IPS DF 6.9 (cell line): ENCODE results near the gene BTG1.
"Not testable (repeated sequence)": the region's sequence is repeated elsewhere in the genome, so short reads cannot be mapped to it uniquely, and the experiment has no call there.

Experiments
- DNase-seq: peaks from one replicate; pipeline ENCODE4 v3.0.0-alpha.2; 2013; ENCODE audit warnings: low read depth, low spot score
- H3K27ac ChIP-seq: one replicate; pipeline ENCODE4 v1.5.1; 2013; ENCODE audit warnings: low read length, control low read depth
- H3K27me3 ChIP-seq: 2 replicates; pipeline ENCODE4 v1.6.1; 2013; ENCODE audit warnings: mild to moderate bottlenecking, low read length; ENCODE audit not compliant: control insufficient read depth, insufficient read depth
- H3K36me3 ChIP-seq: 2 replicates; pipeline ENCODE4 v1.6.1; 2013; ENCODE audit warnings: low read length; ENCODE audit not compliant: control insufficient read depth, insufficient read depth
- H3K4me1 ChIP-seq: 2 replicates; pipeline ENCODE4 v1.6.1; 2013; ENCODE audit warnings: low read length; ENCODE audit not compliant: control insufficient read depth, insufficient read depth
- H3K4me3 ChIP-seq: 2 replicates; pipeline ENCODE4 v1.5.1; 2013; ENCODE audit warnings: mild to moderate bottlenecking, low read length
- H3K9me3 ChIP-seq: 2 replicates; pipeline ENCODE4 v1.6.1; 2013; ENCODE audit warnings: low read length, inconsistent platforms; ENCODE audit not compliant: control insufficient read depth, insufficient read depth
- WGBS: extraction: QIAGEN DNeasy Blood & Tissue Kit; methylation state at CpG from one replicate; pipeline ENCODE4 v1.1.7; 2013; ENCODE audit warnings: mixed read lengths, missing lambda C conversion rate; ENCODE audit not compliant: insufficient read length, insufficient coverage; 5-methylcytosine and 5-hydroxymethylcytosine counted together

BTG1 gene

DNA sequence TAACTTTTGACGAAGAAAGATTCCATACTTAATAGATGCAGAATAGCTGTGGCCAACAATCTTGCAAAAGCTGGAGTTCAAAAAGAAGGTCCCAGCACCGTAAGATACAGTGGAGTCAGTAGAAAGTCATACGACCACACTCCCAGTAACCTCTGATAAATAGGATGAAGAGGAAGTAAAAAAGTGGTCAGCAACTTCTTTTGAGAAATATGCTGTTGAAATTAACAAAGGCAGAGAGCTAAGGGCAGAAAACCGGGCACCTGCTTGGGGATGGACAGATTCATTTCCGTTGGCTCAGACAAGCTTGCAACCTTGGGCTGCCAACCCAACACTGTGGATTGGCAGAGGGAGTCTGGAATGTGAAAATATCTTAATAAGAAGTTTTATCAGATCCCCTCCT lies 40.0 kb downstream of the BTG1 start:
- no peak overlapping the region for H3K4me3 ChIP-seq
- no peaks in the 10 kb centered on the region for H3K36me3 ChIP-seq
- DNase-seq: no peak

DNA sequence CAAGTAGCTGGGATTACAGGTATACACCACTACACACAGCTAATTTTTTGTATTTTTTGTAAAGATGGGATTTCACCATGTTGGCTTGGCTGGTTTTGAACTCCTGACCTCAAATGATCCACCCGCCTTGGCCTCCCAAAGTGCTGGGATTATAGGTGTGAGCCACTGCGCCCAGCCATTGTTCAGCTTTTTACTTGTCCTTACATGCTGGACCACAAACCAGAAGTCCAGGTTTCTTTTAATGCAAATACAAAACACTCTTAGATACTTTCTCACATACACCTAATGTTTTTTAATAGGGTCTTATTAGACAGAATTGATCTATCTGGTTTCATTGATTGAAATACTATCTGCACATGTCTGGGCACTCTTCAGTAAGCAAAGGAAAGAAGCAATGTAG lies 40.5 kb downstream of the BTG1 start:
- Histone ChIP-seq H3K36me3 (no peaks in the 10 kb centered on the region), H3K27ac (no peak overlapping the region), H3K4me3 (no peak overlapping the region), H3K27me3 (no peaks in the 10 kb centered on the region), H3K9me3 (no peaks in the 10 kb centered on the region), H3K4me1 (no peaks in the 10 kb centered on the region; the same call in 1 of the 2 replicates)
- no peak for DNase-seq
- WGBS: no CpG with 5 or more reads among the region's 2 CpGs

More for the DNA sequence above, 40.0 kb downstream of the BTG1 start:
- Histone ChIP-seq H3K9me3 (no peaks in the 10 kb centered on the region), H3K4me1 (no peaks in the 10 kb centered on the region; the same call in 1 of the 2 replicates), H3K27me3 (no peaks in the 10 kb centered on the region), H3K27ac (no peak overlapping the region)
- no CpG with 5 or more reads among the region's 5 CpGs for WGBS

DNA sequence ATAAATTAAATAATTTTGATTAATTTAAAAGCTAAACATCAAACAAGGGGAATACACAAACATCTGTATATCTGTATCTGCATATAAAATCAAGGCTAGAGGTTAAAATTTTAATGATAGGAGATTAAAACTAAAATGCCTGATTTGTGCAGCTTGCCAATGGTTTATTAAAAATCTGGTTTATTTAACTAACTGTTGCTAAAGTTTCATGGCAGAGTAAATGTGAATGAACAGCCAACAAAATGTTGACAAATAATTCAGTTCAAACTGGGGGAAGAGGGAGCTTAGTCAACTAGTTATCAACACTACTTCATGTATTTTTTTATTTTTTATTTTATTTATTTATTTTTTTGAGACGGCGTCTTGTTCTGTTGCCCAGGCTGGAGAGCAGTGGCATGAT lies 43.0 kb downstream of the BTG1 start:
- no peak for DNase-seq
- Histone ChIP-seq H3K4me1 (no peaks in the 10 kb centered on the region; the same call in 1 of the 2 replicates), H3K27ac (no peak overlapping the region), H3K9me3 (no peaks in the 10 kb centered on the region), H3K27me3 (no peaks in the 10 kb centered on the region), H3K4me3 (no peak overlapping the region), H3K36me3 (no peaks in the 10 kb centered on the region)
- WGBS: no CpG with 5 or more reads among the region's 2 CpGs

DNA sequence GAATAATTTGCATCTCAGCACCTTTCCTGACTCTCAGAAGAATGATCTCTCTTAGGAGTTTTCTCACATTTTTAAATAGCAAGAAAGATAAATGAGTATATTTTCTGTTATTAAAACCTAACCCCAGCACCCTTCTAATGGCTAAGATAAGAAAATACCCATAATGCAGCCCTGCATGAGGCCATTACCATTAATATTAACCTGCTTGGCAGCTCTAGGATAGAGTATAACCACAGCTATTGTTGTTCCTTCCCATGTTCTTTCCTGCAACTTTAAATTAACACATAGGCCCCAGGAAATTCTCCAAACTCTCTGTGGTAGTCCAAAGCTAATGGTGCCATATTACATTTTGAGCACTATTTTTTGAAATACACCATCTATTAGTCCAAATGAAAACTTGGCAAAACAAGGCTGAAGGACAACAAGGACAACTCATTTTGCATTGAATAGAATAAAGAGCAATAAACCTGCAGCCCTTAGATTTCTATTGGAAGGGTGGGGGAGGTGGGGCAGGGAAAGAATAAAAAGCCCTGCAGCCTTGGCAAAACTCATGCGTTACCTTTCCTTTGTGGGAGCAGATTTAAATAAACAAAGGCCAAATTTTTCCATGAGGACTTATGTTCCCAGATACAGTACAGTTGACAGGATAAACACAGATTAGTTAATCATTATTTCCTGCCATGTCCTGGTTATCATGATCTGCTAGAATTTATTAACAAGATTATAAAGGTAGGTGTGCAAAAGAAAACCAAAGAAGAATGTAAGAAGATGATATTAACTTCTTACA lies 46.9 kb downstream of the BTG1 start:
- Histone ChIP-seq H3K4me3 (no peak overlapping the region), H3K36me3 (no peaks in the 10 kb centered on the region), H3K4me1 (peaks cover 2% of the 10 kb centered on the region; the same call in 1 of the 2 replicates), H3K9me3 (no peaks in the 10 kb centered on the region), H3K27me3 (no peaks in the 10 kb centered on the region), H3K27ac (no peak overlapping the region)
- DNase-seq: no peak
- no CpG with 5 or more reads among the region's 1 CpG for WGBS

DNA sequence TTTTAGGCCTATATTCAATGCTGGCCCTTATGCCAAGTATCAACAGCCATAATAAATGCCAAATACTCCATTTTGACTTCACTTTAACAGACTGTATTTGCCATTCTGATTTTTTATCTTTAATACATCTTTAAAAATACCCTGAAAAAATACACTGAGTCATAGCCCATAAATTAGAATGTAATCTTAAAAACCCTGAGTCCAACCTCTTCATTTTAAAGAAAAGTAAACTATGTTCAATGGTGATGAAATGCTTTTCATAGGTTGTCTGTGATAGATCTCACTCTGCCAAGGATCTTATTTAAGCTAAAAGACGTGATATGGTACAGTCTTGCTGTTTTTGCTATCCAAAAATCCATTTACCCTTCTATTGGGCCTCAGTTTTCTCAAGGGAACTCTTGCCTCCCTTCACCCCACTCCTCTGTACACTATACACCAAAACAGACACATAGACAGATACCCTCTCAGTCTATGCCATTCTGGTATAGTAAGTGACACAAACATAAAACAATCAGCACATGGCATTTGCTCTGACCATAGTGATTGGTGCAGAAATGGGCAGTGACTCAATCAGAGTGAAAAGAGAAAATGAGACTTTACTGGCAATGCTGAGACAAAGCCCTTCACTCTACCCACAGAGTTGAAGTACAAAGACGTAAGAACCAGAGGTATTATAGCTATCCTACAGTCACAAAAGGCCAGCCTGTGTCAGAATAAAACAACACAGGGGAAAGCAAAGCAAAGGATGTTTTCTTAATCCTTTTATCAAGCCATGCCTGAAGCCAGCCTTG lies 49.1 kb downstream of the BTG1 start:
- Histone ChIP-seq H3K9me3 (no peaks in the 10 kb centered on the region), H3K27ac (no peak overlapping the region), H3K36me3 (no peaks in the 10 kb centered on the region), H3K4me3 (no peak overlapping the region), H3K27me3 (no peaks in the 10 kb centered on the region), H3K4me1 (peaks cover 2% of the 10 kb centered on the region; the same call in 1 of the 2 replicates)
- WGBS: no CpG with 5 or more reads among the region's 2 CpGs
- DNase-seq: no peak

DNA sequence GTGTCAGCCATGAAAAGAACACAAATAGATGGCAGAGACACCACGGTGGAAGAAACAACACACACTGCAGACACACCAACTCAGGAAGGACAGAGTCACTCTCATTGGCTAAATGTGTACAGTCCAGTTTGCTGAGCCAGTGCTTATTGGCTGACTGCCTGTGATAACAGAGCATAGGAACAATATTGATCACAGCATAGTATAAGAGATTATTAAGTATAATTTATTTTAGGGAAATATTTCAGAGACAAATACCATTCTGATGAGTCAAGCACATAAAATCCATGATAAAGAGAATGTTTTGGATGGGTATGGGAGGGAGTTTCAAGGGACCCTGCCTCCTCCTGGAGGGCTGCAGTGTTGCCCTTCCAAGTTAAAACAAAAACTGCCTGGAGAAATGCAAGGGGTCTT lies 50.9 kb downstream of the BTG1 start:
- no CpG with 5 or more reads among the region's 1 CpG for WGBS
- no peak for DNase-seq
- H3K4me3 ChIP-seq: no peak overlapping the region
- no peak overlapping the region for H3K27ac ChIP-seq
- no peaks in the 10 kb centered on the region for H3K36me3 ChIP-seq
- H3K9me3 ChIP-seq: no peaks in the 10 kb centered on the region
- peaks cover 2% of the 10 kb centered on the region; the same call in 1 of the 2 replicates for H3K4me1 ChIP-seq
- H3K27me3 ChIP-seq: no peaks in the 10 kb centered on the region

DNA sequence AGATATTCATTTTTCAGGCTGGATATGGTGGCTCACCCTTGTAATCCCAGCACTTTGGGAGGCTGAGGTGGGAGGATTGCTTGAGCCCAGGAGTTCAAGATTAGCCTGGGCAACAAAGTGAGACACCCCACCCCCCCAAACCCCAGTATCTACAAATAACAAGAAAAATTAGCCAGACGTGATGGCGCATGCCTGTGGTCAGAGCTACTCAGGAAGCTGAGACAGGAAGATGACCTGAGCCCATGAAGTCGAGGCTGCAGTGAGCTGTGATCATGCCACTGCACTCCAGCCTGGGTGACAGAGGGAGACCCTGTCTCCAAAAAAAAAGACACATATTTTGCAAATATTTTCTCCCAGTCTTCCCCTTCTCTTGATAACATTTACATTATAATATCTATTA lies 51.3 kb downstream of the BTG1 start:
- H3K36me3 ChIP-seq, H3K27ac ChIP-seq, H3K9me3 ChIP-seq, H3K27me3 ChIP-seq, H3K4me1 ChIP-seq, H3K4me3 ChIP-seq, DNase-seq: not testable (repeated sequence)
- WGBS: no CpG with 5 or more reads among the region's 3 CpGs
